A172 (cell line): Measurements from ENCODE around the gene HLA-DRB1. TPM values are rescaled to one million over a fixed set of nuclear protein-coding genes. Genes with fewer than 3 reads are reported as not detected.
"Not testable (repeated sequence)": the region's sequence is repeated elsewhere in the genome, so short reads cannot be mapped to it uniquely, and the experiment has no call there.

Experiments
- DNase-seq: peaks from one replicate; pipeline ENCODE4 v3.0.0-alpha.2; 2015; ENCODE audit warnings: low spot score
- total RNA-seq: library from RNA; depleted of rRNA; stranded (reverse); fragments of >200 nt; shearing (Covaris generic); gene quantifications from 2 replicates; pipeline ENCODE4 v1.2.3, GENCODE V29; 2014; rRNA removed

HLA-DRB1 gene
- total RNA-seq, 1 experiment from 2014 or later: 0.07 TPM

DNA sequence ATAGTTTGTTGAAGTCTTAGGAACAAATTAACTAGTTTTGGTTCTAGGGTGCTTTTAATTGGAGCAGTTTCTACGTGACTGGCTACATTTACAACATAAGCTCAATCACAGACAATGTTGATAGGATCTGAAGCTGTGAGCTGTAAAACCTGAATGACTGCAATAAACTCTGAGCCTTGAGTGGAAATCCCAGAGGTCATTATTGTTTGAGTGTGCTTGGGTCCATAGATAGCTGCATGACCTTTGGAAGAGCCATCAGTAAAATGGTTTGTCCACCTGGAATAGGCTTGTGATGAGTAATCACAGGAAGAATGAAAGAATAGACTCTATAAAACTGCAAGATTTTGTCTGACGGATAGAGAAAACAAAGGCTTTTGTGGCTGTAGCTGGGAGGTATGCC lies 26.7 kb downstream of the HLA-DRB1 start:
- DNase-seq: no peak

DNA sequence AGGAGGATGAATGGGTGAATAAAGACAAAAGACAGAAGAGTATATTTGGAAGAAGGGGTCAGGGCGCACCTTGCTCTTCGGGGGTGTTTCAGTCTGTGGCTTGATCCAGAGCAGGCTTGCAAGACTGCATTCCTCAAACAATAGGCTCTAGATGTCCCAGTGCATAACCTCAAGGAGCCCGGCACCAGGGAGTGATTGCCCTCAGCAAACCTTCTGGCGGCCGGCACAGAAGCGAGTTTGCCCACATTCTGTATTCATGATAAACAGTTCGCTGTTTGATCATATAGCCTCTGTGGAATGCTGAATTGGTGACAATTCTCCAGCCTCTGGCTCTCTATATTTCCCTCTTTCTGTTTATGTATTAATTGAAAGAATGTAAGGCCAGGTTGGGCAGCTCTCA lies 29.9 kb downstream of the HLA-DRB1 start:
- DNase-seq: no peak

DNA sequence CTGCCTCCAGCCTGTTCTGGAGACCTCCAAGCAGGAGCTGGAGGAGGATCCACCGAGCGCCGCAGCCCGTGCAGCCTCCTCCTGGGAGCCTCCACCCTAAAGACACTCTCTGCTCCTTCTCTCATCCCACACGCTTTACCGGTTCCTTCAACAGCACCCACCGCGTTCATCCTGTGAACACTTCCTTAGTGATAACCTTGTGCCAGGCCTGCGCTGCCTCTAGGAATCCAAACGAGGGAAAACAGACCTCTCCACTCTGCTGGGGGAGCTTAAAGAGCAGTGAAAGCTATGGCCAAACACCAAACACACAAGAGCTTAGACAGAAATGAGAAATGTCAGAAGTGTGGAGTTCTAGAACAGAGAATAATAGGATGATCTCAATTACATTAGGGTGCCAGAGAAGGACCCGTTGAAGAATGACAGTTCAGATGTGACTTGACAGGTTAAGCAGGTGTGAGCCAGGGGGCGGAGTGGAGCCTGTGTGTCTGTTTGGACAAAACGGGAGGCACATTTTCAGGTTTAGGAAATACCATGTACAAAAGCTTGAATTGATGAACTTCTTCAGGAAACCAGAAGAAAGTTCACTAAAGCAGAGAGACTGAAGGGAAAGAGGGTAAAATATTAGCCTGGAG lies 31.1 kb downstream of the HLA-DRB1 start:
- DNase-seq: no peak

DNA sequence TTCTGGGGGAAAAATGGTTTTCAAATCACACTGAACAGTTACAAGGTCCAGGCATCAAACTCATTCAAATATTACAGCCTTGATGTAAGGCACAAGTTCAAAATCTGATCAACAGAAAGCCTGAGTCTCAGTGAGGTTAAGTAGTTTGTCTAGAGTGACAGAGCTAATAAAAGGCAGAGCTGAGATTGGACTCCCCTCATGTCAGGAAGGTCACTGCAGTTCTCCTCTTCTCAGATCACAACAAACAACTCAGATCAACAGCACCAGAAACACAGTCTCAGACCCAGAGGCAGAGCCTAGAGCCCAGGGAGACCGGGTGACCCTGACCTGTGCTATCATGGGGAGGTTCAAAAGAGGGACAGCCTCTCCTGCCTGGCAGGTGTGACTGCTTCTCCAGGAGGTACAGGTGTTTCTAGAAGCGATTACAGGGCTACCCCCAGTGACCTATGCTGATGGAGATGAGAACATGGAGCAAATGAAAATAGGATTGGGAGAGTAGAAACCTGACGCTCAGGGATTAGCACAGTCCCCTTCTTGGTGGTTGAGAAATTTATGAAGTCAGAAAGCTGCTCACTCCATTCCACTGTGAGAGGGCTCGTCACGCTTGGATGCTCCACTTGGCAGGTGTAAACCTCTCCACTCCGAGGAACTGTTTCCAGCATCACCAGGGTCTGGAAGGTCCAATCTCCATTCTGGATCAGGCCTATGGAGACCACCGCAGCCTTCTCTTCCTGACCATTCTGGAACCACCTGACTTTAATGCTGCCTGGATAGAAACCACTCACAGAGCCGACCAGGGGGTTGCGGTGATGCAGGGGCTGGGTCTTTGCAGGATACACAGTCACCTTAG lies 35.3 kb downstream of the HLA-DRB1 start:
- no peak for DNase-seq

DNA sequence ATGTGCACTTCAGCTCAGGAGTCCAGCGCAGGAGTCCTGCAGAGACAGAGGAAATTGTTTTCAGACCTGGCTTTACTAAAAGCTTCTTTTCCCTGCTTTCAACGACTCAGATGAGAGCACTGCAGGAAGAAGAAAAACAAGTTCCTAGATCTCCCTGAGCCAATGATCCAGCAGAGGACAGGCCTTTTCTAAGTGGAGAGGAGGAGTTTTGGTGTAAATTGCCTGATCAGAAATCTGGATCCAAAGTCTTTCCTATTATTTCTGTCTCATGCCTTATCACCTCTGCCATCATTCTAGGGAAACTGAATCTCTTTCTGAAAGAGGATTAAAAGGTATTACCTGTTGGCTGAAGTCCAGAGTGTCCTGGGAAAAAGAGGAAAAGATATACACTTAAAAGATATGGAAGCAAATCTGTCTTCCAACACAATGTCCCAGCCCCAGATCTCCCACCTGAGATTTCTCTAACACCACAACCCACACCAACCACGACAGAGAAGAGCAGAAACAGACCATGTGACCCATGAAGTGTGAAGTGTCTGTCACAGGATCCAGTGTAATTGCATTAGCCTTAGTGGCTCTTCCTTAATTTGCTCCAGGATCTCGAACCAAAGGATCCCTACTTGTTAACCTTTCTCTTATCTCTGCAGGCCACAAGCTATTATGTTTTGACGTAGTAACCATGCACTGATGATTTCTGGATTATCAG lies 36.5 kb downstream of the HLA-DRB1 start:
- no peak for DNase-seq

DNA sequence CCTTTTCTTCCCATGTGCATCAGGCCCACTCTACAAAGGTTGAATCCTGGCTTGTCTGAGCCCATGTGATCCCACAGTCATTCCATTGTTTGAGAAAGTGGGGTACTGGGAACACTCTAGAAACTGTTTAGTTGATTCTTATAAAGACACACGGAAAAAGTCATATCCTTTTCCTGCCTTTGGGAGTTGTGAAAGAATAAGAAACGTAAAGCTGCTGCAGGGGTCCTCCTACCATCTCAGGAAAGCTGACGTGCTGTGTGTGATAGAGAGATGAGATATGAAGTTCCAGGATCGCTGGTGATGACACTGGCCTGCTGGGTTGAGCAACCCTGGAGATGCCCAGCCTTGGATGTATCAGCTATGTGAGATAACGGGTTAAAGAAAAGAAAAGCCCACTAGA lies 38.2 kb downstream of the HLA-DRB1 start:
- no peak for DNase-seq

DNA sequence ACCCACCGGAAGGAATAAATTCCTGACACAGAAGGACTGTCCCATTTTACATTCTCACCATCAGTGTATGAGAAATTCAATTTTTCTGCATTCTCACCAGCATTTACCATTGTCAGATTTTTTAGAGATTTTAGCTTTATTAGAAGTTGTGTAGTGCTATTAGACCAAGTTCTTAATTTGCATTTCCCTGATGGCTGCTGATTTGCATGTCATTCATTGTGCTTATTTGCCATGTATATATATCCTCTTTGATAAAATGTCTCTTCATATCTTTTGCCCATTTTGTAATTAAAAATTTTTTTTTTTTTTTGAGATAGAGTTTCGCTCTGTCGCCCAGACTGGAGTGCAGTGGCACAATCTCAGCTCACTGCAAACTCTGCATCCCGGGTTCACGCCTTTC lies 49.8 kb downstream of the HLA-DRB1 start:
- no peak for DNase-seq

DNA sequence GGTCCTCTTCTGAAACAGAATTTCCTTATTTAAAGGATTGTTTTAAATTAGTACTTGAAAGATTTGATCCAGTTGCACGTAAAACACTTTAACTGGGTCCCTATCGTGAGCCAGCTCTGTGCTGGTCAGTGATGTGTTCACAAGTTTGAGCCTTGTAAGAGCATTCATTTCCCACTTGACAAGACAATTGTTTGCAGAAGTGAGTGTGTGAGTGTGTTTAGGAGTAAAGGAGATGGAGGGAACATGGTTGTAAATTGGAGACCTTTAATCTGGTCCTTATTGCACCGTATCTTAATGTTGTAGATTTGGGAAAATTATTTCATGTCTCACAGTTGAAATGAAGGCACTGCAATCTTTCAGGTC lies 59.2 kb downstream of the HLA-DRB1 start:
- DNase-seq: not testable (repeated sequence)

DNA sequence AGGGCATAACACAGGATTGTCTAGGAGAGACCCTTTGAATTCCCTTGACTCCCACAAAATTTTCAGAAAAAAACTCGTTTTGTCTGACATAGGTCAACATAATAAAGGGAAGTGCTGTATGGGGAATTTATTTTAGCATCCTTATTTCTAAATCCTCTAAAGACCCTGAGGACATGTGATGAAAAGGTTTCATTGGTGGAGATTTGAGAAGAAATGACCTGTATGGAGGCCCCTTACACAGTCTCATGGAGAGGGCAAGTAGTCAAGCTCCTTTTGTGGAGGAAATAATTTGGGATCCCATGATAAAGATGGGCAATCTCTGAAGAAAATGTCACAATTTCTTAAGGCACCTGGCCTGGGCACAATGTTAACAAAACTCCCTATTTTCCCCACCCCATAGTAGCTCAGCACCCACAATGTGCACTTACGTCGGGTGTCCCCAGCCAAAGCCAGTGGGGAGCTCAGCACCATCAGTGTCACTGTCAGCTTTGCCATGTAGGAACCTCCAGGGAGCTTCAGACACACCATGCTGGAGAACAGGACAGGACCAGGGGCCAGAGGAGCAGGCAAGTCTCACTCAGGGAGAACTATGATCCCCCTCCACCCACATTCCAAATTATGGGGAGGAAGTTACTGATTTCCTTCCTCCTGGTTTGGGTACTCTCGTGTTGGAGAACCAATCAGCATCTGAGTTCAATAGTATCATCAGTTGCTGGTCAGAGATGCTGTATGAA lies 59.8 kb downstream of the HLA-DRB1 start, which contains the start of gene HLA-DRB5:
Gene HLA-DRB5, minus strand, starts transcription at position 591 of the 734 bp plus-strand sequence. Its CDS starts 63 bp downstream, at position 528.
- DNase-seq: no peak

Other genes with a start within 250 kb of the HLA-DRB1 start
- not detected in 2 replicates for gene TSBP1, start 217.9 kb downstream of the HLA-DRB1 start, total RNA-seq
- not detected in 2 replicates for gene BTNL2, start 182.7 kb downstream of the HLA-DRB1 start, total RNA-seq
- gene HLA-DRA, start 150.0 kb downstream of the HLA-DRB1 start, total RNA-seq: not detected in 2 replicates
- gene HLA-DRB5, start 59.6 kb downstream of the HLA-DRB1 start, total RNA-seq: not detected in 2 replicates
- not detected in 2 replicates for gene HLA-DQA1, start 47.6 kb upstream of the HLA-DRB1 start, total RNA-seq
- not detected in 2 replicates for gene HLA-DQB1, start 76.8 kb upstream of the HLA-DRB1 start, total RNA-seq
- not detected in 2 replicates for gene HLA-DQA2, start 151.5 kb upstream of the HLA-DRB1 start, total RNA-seq
- gene HLA-DQB2, start 173.7 kb upstream of the HLA-DRB1 start, total RNA-seq: not detected in 2 replicates
- not detected in 2 replicates for gene HLA-DOB, start 227.2 kb upstream of the HLA-DRB1 start, total RNA-seq
- gene TAP2, start 248.9 kb upstream of the HLA-DRB1 start, total RNA-seq: 20.7 and 25.0 TPM in 2 replicates